ENCODE measurements around the gene TAF5. TPM values are rescaled to one million over a fixed set of nuclear protein-coding genes. Genes with fewer than 3 reads are reported as not detected.
A peak's percentile ranks its signal among the peaks of the same experiment; 100 is the strongest.

TAF5 gene
- polyA plus RNA-seq, 1 donor from 2014 or later, result 9.2 TPM

DNA sequence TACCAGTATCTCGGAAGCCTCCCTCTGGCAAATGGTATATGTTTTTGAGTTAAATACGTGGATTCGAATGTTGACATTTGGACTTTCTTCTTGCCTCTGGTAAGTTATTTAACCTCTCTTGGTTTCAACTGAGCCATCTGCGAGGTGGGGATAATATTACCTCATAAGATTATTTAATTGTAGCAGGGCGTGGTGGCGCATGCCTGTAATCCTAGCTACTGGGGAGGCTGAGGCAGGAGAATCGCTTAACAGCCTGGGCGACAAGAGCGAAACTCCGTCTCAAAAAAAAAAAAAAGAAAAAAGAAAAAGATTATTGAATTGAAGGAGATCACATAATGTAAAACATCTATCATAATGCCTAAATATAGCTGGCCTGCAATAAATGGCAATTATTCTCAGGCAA, 396 bp upstream of the TAF5 start:
- Histone ChIP-seq H3K9me2 (ENCODE audit: insufficient read depth, low read length) (no peaks in the 10 kb centered on the region), H3K27ac (ENCODE audit: low read length) (peak overlapping the region; percentile 76), H3F3A (ENCODE audit: insufficient read depth, low read length, poor library complexity, severe bottlenecking) (peaks cover 3% of the 10 kb centered on the region), H2AFZ (ENCODE audit: low read depth, low read length) (peak overlapping the region; percentile 22), H3K9ac (ENCODE audit: low read length) (peak overlapping the region; percentile 74), H3K27me3 (ENCODE audit: insufficient read depth, low read depth, low read length) (no peaks in the 10 kb centered on the region), H4K20me1 (ENCODE audit: insufficient read depth) (no peaks in the 10 kb centered on the region), H3K9me3 (ENCODE audit: low read length) (no peaks in the 10 kb centered on the region), H3K4me3 (ENCODE audit: low read length) (peak overlapping the region; percentile 97), H3K36me3 (ENCODE audit: insufficient read depth, low read length) (no peaks in the 10 kb centered on the region), H3K79me2 (replicated peaks; ENCODE audit: insufficient read depth, low read length) (peaks cover 2% of the 10 kb centered on the region), H3K4me2 (ENCODE audit: low read length) (peak overlapping the region; percentile 30)
- TF ChIP-seq, protein P1, sequence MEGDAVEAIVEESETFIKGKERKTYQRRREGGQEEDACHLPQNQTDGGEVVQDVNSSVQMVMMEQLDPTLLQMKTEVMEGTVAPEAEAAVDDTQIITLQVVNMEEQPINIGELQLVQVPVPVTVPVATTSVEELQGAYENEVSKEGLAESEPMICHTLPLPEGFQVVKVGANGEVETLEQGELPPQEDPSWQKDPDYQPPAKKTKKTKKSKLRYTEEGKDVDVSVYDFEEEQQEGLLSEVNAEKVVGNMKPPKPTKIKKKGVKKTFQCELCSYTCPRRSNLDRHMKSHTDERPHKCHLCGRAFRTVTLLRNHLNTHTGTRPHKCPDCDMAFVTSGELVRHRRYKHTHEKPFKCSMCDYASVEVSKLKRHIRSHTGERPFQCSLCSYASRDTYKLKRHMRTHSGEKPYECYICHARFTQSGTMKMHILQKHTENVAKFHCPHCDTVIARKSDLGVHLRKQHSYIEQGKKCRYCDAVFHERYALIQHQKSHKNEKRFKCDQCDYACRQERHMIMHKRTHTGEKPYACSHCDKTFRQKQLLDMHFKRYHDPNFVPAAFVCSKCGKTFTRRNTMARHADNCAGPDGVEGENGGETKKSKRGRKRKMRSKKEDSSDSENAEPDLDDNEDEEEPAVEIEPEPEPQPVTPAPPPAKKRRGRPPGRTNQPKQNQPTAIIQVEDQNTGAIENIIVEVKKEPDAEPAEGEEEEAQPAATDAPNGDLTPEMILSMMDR (IDR thresholded peaks at IDR 0.05; ENCODE audit: poor library complexity, severe bottlenecking), result no peak
- TF ChIP-seq, protein P2, sequence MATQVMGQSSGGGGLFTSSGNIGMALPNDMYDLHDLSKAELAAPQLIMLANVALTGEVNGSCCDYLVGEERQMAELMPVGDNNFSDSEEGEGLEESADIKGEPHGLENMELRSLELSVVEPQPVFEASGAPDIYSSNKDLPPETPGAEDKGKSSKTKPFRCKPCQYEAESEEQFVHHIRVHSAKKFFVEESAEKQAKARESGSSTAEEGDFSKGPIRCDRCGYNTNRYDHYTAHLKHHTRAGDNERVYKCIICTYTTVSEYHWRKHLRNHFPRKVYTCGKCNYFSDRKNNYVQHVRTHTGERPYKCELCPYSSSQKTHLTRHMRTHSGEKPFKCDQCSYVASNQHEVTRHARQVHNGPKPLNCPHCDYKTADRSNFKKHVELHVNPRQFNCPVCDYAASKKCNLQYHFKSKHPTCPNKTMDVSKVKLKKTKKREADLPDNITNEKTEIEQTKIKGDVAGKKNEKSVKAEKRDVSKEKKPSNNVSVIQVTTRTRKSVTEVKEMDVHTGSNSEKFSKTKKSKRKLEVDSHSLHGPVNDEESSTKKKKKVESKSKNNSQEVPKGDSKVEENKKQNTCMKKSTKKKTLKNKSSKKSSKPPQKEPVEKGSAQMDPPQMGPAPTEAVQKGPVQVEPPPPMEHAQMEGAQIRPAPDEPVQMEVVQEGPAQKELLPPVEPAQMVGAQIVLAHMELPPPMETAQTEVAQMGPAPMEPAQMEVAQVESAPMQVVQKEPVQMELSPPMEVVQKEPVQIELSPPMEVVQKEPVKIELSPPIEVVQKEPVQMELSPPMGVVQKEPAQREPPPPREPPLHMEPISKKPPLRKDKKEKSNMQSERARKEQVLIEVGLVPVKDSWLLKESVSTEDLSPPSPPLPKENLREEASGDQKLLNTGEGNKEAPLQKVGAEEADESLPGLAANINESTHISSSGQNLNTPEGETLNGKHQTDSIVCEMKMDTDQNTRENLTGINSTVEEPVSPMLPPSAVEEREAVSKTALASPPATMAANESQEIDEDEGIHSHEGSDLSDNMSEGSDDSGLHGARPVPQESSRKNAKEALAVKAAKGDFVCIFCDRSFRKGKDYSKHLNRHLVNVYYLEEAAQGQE (IDR thresholded peaks at IDR 0.05; ENCODE audit: borderline replicate concordance), result no peak

- TF ChIP-seq, protein P2 (IDR thresholded peaks at IDR 0.05; ENCODE audit: borderline replicate concordance), result no peak
- Histone ChIP-seq H3K36me3 (ENCODE audit: insufficient read depth, low read length) (no peaks in the 10 kb centered on the region), H3F3A (ENCODE audit: insufficient read depth, low read length, poor library complexity, severe bottlenecking) (no peaks in the 10 kb centered on the region), H3K9ac (ENCODE audit: low read length) (no peak overlapping the region), H3K79me2 (replicated peaks; ENCODE audit: insufficient read depth, low read length) (peaks cover 2% of the 10 kb centered on the region), H3K9me2 (ENCODE audit: insufficient read depth, low read length) (no peaks in the 10 kb centered on the region), H3K4me2 (ENCODE audit: low read length) (no peak overlapping the region), H3K4me3 (ENCODE audit: low read length) (no peak overlapping the region), H3K9me3 (ENCODE audit: low read length) (no peaks in the 10 kb centered on the region), H2AFZ (ENCODE audit: low read depth, low read length) (no peak overlapping the region), H4K20me1 (ENCODE audit: insufficient read depth) (no peaks in the 10 kb centered on the region), H3K27me3 (ENCODE audit: insufficient read depth, low read depth, low read length) (no peaks in the 10 kb centered on the region), H3K27ac (ENCODE audit: low read length) (no peak overlapping the region)
Measured at GRCh38 chr10:103373544-103373943, 5.8 kb downstream of the TAF5 start.

DNA sequence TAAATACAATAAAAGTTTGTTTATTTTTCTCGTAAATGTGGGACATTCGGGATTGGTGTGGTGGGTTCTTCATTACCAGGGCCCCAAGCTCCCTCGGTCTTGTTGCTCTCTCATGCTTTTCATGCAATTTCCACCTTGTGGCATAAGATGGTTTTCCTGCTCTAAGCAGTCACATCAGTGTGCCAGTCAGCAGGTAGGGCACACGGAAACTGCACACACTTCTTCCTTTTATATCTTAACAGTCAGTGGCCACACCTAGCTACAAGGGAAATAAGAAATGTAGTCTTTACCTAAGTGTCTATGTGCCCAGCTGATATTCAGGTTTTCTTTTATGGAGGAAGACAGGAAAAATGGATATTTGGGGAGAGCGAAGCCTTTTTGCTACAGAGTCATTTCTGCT, 6.5 kb downstream of the TAF5 start:
- H3K9ac ChIP-seq (ENCODE audit: low read length), result no peak overlapping the region
- no peak overlapping the region for H3K27ac ChIP-seq (ENCODE audit: low read length)
- H3K9me3 ChIP-seq (ENCODE audit: low read length), result no peaks in the 10 kb centered on the region
- H3F3A ChIP-seq (ENCODE audit: insufficient read depth, low read length, poor library complexity, severe bottlenecking), result no peaks in the 10 kb centered on the region
- H3K27me3 ChIP-seq (ENCODE audit: insufficient read depth, low read depth, low read length), result no peaks in the 10 kb centered on the region
- no peak overlapping the region for H3K4me3 ChIP-seq (ENCODE audit: low read length)
- peaks cover 2% of the 10 kb centered on the region for H3K79me2 ChIP-seq (replicated peaks; ENCODE audit: insufficient read depth, low read length)
- no peaks in the 10 kb centered on the region for H4K20me1 ChIP-seq (ENCODE audit: insufficient read depth)
- H3K4me2 ChIP-seq (ENCODE audit: low read length), result no peak overlapping the region
- H2AFZ ChIP-seq (ENCODE audit: low read depth, low read length), result no peak overlapping the region
- no peaks in the 10 kb centered on the region for H3K9me2 ChIP-seq (ENCODE audit: insufficient read depth, low read length)
- TF ChIP-seq, protein P1 (IDR thresholded peaks at IDR 0.05; ENCODE audit: poor library complexity, severe bottlenecking), result no peak
- no peaks in the 10 kb centered on the region for H3K36me3 ChIP-seq (ENCODE audit: insufficient read depth, low read length)

All from neural cell (in vitro differentiated cells).